Measurements from ENCODE around the gene CYS1.
"Not testable (repeated sequence)": the region's sequence is repeated elsewhere in the genome, so short reads cannot be mapped to it uniquely, and the experiment has no call there.

The CYS1 gene

GRCh38 chr2:10103179-10103578 lies 23.0 kb upstream of the CYS1 start:
- DNase-seq (ENCODE audit: extremely low read depth, low read depth), result no peak
- TF ChIP-seq, protein P1, sequence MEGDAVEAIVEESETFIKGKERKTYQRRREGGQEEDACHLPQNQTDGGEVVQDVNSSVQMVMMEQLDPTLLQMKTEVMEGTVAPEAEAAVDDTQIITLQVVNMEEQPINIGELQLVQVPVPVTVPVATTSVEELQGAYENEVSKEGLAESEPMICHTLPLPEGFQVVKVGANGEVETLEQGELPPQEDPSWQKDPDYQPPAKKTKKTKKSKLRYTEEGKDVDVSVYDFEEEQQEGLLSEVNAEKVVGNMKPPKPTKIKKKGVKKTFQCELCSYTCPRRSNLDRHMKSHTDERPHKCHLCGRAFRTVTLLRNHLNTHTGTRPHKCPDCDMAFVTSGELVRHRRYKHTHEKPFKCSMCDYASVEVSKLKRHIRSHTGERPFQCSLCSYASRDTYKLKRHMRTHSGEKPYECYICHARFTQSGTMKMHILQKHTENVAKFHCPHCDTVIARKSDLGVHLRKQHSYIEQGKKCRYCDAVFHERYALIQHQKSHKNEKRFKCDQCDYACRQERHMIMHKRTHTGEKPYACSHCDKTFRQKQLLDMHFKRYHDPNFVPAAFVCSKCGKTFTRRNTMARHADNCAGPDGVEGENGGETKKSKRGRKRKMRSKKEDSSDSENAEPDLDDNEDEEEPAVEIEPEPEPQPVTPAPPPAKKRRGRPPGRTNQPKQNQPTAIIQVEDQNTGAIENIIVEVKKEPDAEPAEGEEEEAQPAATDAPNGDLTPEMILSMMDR (IDR thresholded peaks at IDR 0.05; ENCODE audit: low read depth, low read length), result no peak

GRCh38 chr2:10101491-10101890 lies 21.3 kb upstream of the CYS1 start:
- no peak for DNase-seq (ENCODE audit: extremely low read depth, low read depth)
- TF ChIP-seq, protein P1 (IDR thresholded peaks at IDR 0.05; ENCODE audit: low read depth, low read length), result no peak

- no peak for DNase-seq (ENCODE audit: extremely low read depth, low read depth)
- TF ChIP-seq, protein P1 (IDR thresholded peaks at IDR 0.05; ENCODE audit: low read depth, low read length), result peak; percentile 96
Observed at GRCh38 chr2:10097352-10098148, 17.3 kb upstream of the CYS1 start.

DNA sequence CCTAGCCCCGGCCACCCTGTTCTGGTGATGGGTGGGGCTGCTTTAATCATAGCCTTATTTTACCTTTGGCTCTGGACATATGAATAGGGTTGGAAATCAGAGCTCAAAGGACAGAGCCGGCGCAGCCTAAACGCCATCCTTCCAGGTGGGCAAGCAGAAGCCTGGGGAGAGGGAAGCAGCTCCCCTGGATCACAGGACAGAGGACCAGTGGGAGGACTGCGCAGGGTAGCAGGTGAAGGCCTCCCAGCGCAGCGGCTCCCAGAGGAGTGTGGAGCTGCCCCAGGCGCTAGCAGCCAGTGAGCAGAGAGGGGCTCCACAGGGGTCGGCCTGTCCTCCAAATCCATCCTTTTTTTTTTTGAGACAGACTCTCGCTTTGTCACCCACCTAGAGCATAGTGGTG lies 16.4 kb upstream of the CYS1 start:
- TF ChIP-seq, protein P1 (IDR thresholded peaks at IDR 0.05; ENCODE audit: low read depth, low read length), result no peak
- no peak for DNase-seq (ENCODE audit: extremely low read depth, low read depth)

DNA sequence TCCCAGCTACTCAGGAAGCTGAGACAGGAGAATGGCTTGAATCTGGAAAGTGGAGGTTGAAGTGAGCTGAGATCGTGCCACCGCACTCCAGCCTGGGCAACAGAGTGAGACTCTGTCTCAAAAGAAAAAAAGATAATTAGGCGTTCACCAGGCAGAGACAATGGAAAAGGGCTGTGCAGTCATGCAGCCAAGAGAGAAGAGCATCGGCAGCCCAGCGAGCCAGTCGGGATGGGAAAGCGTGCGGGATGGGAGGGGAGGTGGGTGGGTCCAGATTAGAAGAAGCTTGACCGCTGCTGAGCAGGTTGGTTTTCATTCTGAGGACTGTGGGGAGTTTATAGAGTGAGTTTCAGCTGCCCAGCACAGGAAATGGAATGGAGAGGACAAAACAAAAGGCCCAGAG lies 15.0 kb upstream of the CYS1 start:
- no peak for DNase-seq (ENCODE audit: extremely low read depth, low read depth)
- TF ChIP-seq, protein P1 (IDR thresholded peaks at IDR 0.05; ENCODE audit: low read depth, low read length), result no peak

GRCh38 chr2:10094271-10094814 lies 14.1 kb upstream of the CYS1 start:
- TF ChIP-seq, protein P1 (IDR thresholded peaks at IDR 0.05; ENCODE audit: low read depth, low read length), result no peak
- DNase-seq (ENCODE audit: extremely low read depth, low read depth), result no peak

DNA sequence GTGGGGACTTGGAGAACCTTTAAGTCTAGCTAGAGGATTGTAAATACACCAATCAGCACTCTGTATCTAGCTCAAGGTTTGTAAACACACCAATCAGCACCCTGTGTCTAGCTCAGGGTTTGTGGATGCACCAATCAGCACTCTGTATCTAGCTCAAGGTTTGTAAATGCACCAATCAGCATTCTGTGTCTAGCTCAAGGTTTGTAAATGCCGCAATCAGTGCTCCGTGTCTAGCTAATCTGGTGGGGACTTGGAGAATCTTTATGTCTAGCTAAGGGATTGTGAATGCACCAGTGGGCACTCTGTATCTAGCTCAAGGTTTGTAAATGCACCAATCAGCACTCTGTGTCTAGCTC lies 11.7 kb upstream of the CYS1 start:
- DNase-seq (ENCODE audit: extremely low read depth, low read depth), result not testable (repeated sequence)
